ENCODE results near the gene OGA. TPM values are rescaled to one million over a fixed set of nuclear protein-coding genes. Genes with fewer than 3 reads are reported as not detected.

OGA gene
- total RNA-seq, 1 donor from 2014 or later: 113 TPM

DNA sequence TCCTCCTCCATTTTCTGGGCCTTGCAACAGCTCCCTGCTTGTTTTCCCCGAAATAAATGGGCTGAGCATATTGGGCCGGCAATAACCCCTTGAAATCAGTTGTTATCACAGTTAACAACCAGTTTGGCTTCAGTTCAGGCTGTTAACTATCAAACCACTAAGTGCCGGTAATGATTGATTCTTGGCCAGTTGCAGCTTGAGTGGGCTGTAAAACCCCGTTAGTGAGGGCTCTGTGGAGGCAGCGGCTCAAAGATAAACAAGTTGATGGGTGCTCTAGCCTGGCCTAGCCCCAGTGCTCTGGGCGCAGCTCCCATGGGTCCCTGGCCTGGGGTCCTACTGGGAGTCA lies 50.7 kb downstream of the OGA start:
- H3K27ac Mint-ChIP-seq: no peak overlapping the region
- H3K4me1 Mint-ChIP-seq (ENCODE audit: low read depth): no peaks in the 10 kb centered on the region
- no peak overlapping the region for H3K4me3 Mint-ChIP-seq
- no peaks in the 10 kb centered on the region for H3K9me3 Mint-ChIP-seq
- peaks cover 36% of the 10 kb centered on the region for H3K27me3 Mint-ChIP-seq (ENCODE audit: insufficient read depth)
- intact Hi-C loops (cut with micrococcal nuclease): no loop called here
- no peak for DNase-seq (ENCODE audit: low spot score)
- H3K36me3 Mint-ChIP-seq (ENCODE audit: low read depth): no peaks in the 10 kb centered on the region

GRCh38 chr10:101766753-101767599 lies 51.3 kb downstream of the OGA start:
- H3K27me3 Mint-ChIP-seq (ENCODE audit: insufficient read depth): peaks cover 30% of the 10 kb centered on the region
- no peaks in the 10 kb centered on the region for H3K36me3 Mint-ChIP-seq (ENCODE audit: low read depth)
- intact Hi-C loops (cut with micrococcal nuclease): no loop called here
- H3K9me3 Mint-ChIP-seq: no peaks in the 10 kb centered on the region
- no peak overlapping the region for H3K4me3 Mint-ChIP-seq
- H3K27ac Mint-ChIP-seq: no peak overlapping the region
- H3K4me1 Mint-ChIP-seq (ENCODE audit: low read depth): no peaks in the 10 kb centered on the region
- no peak for DNase-seq (ENCODE audit: low spot score)

- H3K36me3 Mint-ChIP-seq (ENCODE audit: low read depth): no peaks in the 10 kb centered on the region
- H3K9me3 Mint-ChIP-seq: no peaks in the 10 kb centered on the region
- H3K4me3 Mint-ChIP-seq: no peak overlapping the region
- no peak overlapping the region for H3K27ac Mint-ChIP-seq
- DNase-seq (ENCODE audit: low spot score): no peak
- intact Hi-C loops (cut with micrococcal nuclease): no loop called here
- no peaks in the 10 kb centered on the region for H3K4me1 Mint-ChIP-seq (ENCODE audit: low read depth)
- peaks cover 23% of the 10 kb centered on the region for H3K27me3 Mint-ChIP-seq (ENCODE audit: insufficient read depth)
Observed at GRCh38 chr10:101766306-101766705, 51.9 kb downstream of the OGA start.

DNA sequence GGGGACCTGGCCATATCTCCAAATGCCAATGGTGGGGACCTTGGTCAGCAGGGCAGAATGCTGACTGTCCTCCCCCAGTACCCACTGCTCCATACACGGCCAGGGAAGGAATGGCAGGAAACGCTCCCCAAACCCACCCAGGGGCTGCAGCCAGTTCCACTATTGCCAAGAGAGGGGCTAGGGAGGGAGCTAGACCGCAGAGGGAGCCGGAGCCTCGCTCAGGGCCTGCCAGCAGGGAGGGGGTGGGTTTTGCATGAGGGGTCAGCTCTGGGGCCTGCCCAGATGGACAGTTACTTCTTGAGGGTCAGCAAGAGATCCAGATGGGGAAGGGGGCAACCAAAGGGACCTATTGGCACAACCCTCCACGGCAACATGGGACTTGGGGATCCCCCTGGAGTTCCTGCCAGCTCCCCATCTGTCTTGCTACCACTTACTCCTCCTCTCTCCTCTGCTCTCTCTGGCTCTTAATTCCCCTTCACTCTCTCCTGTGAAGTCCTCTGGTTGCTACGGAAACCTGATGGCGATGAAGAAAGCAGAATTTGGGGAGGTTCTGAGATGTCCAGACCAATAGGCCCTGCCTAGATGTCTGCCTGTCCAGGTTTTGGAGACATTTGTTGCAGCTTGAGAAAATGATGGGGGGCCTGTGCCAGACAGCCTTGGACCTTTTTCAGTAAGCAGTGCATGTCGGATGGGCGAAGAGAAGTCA lies 55.0 kb downstream of the OGA start:
- no peak overlapping the region for H3K27ac Mint-ChIP-seq
- H3K36me3 Mint-ChIP-seq (ENCODE audit: low read depth): no peaks in the 10 kb centered on the region
- no peak overlapping the region for H3K4me3 Mint-ChIP-seq
- DNase-seq (ENCODE audit: low spot score): no peak
- H3K9me3 Mint-ChIP-seq: no peaks in the 10 kb centered on the region
- intact Hi-C loops (cut with micrococcal nuclease): no loop called here
- H3K4me1 Mint-ChIP-seq (ENCODE audit: low read depth): no peaks in the 10 kb centered on the region
- peaks cover 18% of the 10 kb centered on the region for H3K27me3 Mint-ChIP-seq (ENCODE audit: insufficient read depth)

DNA sequence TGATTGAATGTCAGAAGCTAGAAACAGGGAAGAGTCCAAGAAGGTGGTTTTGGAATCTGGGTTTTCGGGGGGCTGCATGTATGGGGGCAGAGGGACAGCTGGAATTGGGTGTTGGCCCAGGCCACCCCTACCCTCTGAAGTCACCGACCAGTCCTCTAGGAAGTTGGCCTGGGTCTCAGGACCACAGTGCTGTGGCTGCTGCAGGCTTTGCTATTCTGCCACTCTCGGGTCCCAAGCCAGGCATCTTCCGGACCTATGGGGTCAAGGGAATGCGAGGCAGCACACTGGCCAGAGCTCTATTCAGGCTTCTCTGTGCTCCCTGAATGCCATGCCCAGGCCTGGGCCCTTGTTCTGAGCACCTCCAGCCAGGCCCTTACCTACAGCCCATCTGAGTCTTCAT lies 55.5 kb downstream of the OGA start:
- intact Hi-C loops (cut with micrococcal nuclease): no loop called here

GRCh38 chr10:101761226-101761625 lies 57.0 kb downstream of the OGA start:
- intact Hi-C loops (cut with micrococcal nuclease): no loop called here

More for the DNA sequence above, 55.5 kb downstream of the OGA start:
- H3K4me1 Mint-ChIP-seq (ENCODE audit: low read depth): no peaks in the 10 kb centered on the region
- no peak for DNase-seq (ENCODE audit: low spot score)
- peaks cover 19% of the 10 kb centered on the region for H3K27me3 Mint-ChIP-seq (ENCODE audit: insufficient read depth)
- no peaks in the 10 kb centered on the region for H3K36me3 Mint-ChIP-seq (ENCODE audit: low read depth)
- H3K9me3 Mint-ChIP-seq: no peaks in the 10 kb centered on the region
- no peak overlapping the region for H3K4me3 Mint-ChIP-seq
- no peak overlapping the region for H3K27ac Mint-ChIP-seq

DNA sequence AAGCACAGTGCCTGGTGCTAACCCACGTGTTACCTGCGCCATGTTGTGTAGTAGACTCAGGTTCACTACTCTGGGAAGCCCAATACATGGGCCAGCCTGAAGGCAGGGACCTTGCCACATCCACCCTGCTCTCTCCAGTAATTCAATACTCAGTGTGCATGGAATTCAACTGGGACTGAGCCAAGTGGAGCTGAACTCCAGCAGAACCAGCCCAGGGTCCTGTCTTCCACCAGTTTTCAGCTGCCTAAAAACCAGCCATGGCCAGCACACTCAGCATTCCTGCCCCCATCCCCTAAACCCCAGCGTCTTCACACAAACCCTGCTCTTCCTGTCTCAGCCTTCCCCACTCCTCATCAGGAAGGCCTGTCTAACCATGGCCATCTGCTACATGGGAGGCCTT lies 57.7 kb downstream of the OGA start:
- H3K27ac Mint-ChIP-seq: no peak overlapping the region
- peaks cover 18% of the 10 kb centered on the region for H3K27me3 Mint-ChIP-seq (ENCODE audit: insufficient read depth)
- intact Hi-C loops (cut with micrococcal nuclease): no loop called here
- DNase-seq (ENCODE audit: low spot score): no peak
- H3K4me1 Mint-ChIP-seq (ENCODE audit: low read depth): no peaks in the 10 kb centered on the region
- no peak overlapping the region for H3K4me3 Mint-ChIP-seq
- no peaks in the 10 kb centered on the region for H3K9me3 Mint-ChIP-seq
- H3K36me3 Mint-ChIP-seq (ENCODE audit: low read depth): no peaks in the 10 kb centered on the region

More at GRCh38 chr10:101761226-101761625, 57.0 kb downstream of the OGA start:
- Mint-ChIP-seq H3K9me3 (no peaks in the 10 kb centered on the region), H3K4me3 (no peak overlapping the region), H3K36me3 (ENCODE audit: low read depth) (no peaks in the 10 kb centered on the region), H3K27ac (no peak overlapping the region), H3K27me3 (ENCODE audit: insufficient read depth) (peaks cover 20% of the 10 kb centered on the region), H3K4me1 (ENCODE audit: low read depth) (no peaks in the 10 kb centered on the region)
- DNase-seq (ENCODE audit: low spot score): no peak

DNA sequence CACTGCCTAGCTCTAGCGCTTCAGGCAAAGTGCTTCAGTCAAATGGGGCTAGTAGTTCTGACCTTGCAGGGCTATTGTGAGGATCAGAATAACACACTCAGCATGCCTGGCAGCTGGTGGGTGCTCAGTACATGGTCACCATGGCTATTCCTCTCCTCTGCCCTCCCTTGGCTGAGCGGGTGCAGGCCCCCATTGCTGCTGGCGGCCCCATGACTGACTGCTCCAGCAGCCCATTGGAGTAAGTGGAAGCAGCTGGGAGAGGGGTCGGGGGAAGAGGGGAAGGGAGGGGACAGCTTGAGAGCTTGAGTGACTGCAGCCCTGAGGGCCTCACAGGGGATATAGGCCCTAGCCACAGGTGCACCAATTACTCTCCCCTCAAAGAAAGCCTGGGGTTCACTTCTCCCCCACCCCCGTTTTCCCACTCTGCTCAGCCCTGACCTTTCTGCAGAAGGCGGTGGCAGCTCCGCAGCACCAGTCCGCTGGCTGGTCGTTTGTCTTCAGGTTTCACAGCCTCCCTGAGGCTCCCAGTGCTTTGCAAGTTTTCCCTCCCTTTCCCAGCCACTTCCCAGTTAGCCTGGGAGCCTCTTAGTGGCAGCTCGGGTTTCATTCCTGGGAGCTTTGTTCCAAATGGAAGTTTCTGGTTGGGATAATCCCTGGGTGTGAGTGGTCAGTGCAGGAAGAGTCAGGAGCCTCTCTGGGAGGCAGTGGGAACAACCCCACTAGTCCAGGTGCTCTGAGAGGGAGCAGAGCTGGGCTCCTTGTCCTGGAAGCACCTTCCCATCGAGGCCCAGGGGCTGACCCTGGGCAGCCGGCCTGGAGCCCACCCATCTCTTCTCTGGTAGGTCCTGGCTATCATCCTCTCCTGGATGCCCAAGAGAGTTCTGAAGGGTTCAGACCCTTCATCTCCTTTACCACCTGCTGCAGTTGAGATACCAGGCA lies 58.7 kb downstream of the OGA start:
- H3K4me1 Mint-ChIP-seq (ENCODE audit: low read depth): no peaks in the 10 kb centered on the region
- no peaks in the 10 kb centered on the region for H3K9me3 Mint-ChIP-seq
- no peak overlapping the region for H3K4me3 Mint-ChIP-seq
- DNase-seq (ENCODE audit: low spot score): no peak
- H3K27me3 Mint-ChIP-seq (ENCODE audit: insufficient read depth): peaks cover 21% of the 10 kb centered on the region
- intact Hi-C loops (cut with micrococcal nuclease): no loop called here
- H3K27ac Mint-ChIP-seq: no peak overlapping the region
- no peaks in the 10 kb centered on the region for H3K36me3 Mint-ChIP-seq (ENCODE audit: low read depth)

DNA sequence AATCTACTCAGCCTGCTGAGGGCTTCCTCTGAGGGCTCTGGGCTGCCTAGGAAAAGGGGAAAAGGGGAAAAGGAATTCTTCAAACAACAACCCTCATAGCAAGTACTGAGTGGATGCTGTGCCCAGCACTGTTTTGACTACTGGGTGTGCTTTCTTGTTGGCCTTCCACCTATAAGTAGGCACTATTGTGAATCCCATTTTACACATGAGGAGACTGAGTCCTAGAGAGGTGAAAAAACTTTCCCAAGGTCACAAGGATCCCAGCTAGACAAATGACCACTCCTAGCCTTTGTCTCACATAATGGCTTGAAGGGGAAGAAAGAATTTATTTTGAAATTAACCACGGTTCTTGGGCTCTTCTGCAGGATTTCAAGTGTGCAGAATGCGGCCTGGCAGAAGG lies 59.4 kb downstream of the OGA start:
- intact Hi-C loops (cut with micrococcal nuclease): no loop called here
- Mint-ChIP-seq H3K9me3 (no peaks in the 10 kb centered on the region), H3K27me3 (ENCODE audit: insufficient read depth) (peaks cover 27% of the 10 kb centered on the region), H3K4me3 (no peak overlapping the region), H3K36me3 (ENCODE audit: low read depth) (no peaks in the 10 kb centered on the region), H3K4me1 (ENCODE audit: low read depth) (no peaks in the 10 kb centered on the region), H3K27ac (no peak overlapping the region)
- DNase-seq (ENCODE audit: low spot score): no peak

GRCh38 chr10:101752241-101752640 lies 66.0 kb downstream of the OGA start:
- no peak overlapping the region for H3K4me3 Mint-ChIP-seq
- H3K27ac Mint-ChIP-seq: no peak overlapping the region
- intact Hi-C loops (cut with micrococcal nuclease): no loop called here
- H3K36me3 Mint-ChIP-seq (ENCODE audit: low read depth): no peaks in the 10 kb centered on the region
- no peak for DNase-seq (ENCODE audit: low spot score)
- no peaks in the 10 kb centered on the region for H3K4me1 Mint-ChIP-seq (ENCODE audit: low read depth)
- H3K27me3 Mint-ChIP-seq (ENCODE audit: insufficient read depth): peaks cover 36% of the 10 kb centered on the region
- H3K9me3 Mint-ChIP-seq: no peaks in the 10 kb centered on the region

DNA sequence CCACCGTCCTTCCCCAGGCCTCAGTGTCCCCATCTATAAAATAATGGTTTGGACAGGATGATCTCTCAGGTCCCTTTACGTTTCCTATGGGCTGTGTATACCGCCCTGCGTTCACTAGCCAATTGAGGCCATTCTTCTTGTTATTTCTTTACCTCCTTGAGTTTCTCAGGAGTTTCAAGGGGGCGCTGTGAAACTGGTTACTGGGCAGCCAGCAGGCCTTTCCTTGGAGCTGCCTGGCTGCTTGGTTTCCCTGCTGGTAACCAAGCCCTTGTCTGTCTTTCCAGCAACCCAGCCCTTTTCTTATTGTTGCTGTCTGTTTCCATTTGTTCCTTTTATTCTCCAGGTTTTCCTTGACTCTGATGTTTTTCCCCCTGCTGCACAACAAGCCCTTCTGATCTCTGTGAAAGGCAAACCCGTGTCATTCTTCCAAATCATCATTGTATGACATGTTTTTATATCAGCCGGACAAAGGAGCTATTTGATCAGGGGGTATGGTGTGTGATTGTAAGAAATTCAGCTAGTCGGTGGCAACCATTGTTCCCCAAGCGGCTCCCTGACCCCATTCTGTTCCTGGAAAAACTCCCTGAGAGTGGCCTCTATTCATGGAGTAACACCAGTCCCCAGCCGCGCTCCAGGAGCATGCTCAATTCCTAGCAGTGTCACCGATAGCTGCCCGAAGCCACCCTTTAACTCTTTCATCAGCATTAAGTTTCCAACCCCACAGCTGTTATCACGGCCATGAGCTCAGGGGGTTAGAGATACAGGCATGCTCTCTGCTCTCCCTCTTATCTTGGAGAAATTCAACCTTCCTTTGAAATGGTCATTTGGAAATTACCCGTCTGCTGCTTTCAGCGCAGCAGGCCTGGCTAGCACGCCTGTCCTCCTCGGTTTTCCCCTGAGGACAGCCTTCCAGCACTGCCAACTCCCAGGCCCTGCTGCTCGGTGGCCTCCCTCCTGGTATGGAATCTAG lies 68.9 kb downstream of the OGA start:
- H3K27me3 Mint-ChIP-seq (ENCODE audit: insufficient read depth): peaks cover 23% of the 10 kb centered on the region
- DNase-seq (ENCODE audit: low spot score): no peak
- no peak overlapping the region for H3K4me3 Mint-ChIP-seq
- no peaks in the 10 kb centered on the region for H3K4me1 Mint-ChIP-seq (ENCODE audit: low read depth)
- no peaks in the 10 kb centered on the region for H3K9me3 Mint-ChIP-seq
- no peak overlapping the region for H3K27ac Mint-ChIP-seq
- intact Hi-C loops (cut with micrococcal nuclease): no loop called here
- no peaks in the 10 kb centered on the region for H3K36me3 Mint-ChIP-seq (ENCODE audit: low read depth)

GRCh38 chr10:101748496-101748895 lies 69.7 kb downstream of the OGA start:
- H3K4me1 Mint-ChIP-seq (ENCODE audit: low read depth): no peaks in the 10 kb centered on the region
- no peak for DNase-seq (ENCODE audit: low spot score)
- H3K4me3 Mint-ChIP-seq: no peak overlapping the region
- no peak overlapping the region for H3K27ac Mint-ChIP-seq
- no peaks in the 10 kb centered on the region for H3K9me3 Mint-ChIP-seq
- H3K36me3 Mint-ChIP-seq (ENCODE audit: low read depth): no peaks in the 10 kb centered on the region
- H3K27me3 Mint-ChIP-seq (ENCODE audit: insufficient read depth): peaks cover 16% of the 10 kb centered on the region
- intact Hi-C loops (cut with micrococcal nuclease): no loop called here
